NCI-H510A treated with DMSO at 0.1 percent for 48 hours (cell line): ENCODE results near the gene PDZK1IP1.
"Not testable (repeated sequence)": the region's sequence is repeated elsewhere in the genome, so short reads cannot be mapped to it uniquely, and the experiment has no call there.

ENCODE experiments used
- DNase-seq: peaks from one replicate; lab custom pipeline; 2025; lab: John Stamatoyannopoulos, UW

The PDZK1IP1 gene

DNA sequence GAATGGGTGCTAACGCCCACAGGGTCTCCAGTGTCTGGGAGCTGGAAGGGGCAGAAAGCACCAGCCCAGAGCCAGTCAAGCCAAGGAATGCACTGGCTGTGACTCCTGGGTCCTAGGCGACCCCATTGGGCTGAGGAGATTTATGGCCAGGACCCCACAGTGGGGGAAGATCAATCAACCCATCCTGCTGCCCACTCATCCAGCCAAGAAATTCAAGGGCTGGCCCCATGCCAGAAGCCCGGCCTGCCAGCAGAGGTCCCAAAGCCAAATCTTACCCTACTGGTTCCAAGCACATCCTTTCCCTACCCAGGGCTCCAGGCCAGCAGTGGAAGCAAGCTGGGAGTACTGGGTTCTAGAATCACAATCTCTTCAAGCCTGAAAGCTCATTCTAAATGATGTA lies 6.8 kb upstream of the PDZK1IP1 start:
- DNase-seq: no peak

DNA sequence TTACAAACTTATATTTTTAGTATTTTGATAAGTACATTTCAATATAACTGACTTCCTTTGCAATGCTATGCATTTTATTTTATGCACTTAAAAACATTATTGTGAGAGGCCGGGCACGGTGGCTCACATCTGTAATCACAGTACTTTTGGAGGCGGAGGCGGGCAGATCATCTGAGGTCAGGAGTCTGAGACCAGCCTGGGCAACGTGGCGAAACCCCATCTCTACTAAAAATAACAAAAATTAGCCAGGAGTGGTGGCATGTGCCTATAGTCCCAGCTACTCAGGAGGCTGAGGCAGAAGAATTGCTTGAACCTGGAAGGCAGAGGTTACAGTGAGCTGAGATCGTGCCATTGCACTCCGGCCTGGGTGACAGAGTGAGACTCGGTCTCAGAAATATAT lies 6.1 kb upstream of the PDZK1IP1 start:
- DNase-seq: not testable (repeated sequence)

DNA sequence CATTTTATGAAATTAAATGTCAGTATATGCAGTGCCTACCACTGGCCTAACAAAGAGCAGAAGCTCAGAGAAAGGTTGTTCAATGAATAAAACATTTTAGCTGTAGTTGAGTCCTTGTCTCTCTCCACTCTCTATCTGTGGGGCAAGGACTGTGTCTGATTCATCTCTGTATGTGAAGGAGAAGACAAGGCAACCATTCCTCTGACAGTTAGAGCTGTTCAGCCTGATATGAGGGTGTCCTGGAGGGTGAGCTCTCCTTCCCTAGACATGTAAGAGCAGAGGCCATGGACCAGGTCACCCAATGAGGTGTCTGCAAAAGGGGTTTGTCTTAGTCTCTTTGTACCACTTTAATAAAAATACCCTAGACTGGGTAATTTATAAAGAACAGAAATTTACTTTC lies 4.5 kb upstream of the PDZK1IP1 start:
- no peak for DNase-seq

DNA sequence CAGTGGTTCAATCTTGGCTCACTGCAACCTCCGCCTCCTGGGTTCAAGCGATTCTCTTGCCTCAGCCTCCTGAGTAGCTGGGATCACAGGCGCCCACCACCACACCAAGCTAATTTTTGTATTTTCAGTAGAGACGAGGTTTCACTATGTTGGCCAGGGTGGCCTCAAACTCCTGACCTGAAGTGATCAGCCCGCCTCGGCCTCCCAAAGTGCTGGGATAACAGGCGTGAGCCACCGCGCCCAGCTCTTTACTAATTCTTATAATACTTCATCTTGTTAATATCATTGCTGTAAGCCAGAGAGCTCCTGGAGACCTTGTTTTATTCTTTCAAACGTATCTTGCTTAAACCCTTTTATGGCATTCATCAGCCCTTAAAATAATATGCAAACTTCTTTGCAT lies 3.7 kb upstream of the PDZK1IP1 start:
- not testable (repeated sequence) for DNase-seq

DNA sequence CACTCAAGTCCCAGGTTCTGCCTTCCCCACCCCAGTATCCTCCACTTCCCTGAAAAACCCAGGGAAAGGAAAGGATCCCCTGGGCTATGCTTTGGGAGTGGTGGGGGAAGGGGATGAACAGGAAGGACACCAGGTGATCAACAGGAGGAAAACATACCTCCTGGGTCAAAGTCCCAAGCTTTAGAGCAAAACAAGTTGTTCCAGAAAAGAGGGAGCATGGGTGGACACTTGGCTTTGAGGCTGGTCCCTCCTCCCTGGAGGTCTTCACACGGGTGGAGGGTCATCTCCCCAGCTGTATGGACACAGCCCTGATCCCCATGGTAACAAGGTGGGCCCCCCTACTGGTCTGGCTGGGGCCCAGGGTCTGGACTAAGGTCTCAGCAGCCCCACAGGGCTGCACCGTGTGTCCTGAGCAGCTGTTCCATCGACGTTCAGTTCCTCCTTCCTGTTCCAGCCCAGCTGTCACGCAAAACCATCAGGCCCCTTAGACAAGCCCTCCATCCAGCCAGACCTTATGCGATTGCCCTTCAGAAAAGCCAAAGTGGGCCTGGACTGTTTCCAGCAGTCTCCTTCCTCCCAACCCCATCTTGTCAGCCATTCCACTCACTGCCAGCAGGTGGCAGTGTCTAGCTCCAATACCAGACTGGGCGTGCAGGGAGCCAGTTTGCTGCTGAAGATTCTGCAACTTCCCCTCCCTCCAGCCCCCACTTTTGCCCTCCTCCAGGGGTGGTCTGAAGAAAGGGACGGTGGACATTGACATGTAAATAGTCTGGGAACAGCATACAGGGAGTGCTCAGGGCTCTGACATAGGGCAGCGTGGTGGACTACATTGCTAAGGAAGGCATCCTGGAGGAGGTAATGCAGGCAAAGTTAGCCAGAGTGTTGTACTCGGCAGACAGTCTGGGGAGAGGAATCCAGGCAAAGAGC lies 2.9 kb upstream of the PDZK1IP1 start:
- DNase-seq: peak; percentile 72

DNA sequence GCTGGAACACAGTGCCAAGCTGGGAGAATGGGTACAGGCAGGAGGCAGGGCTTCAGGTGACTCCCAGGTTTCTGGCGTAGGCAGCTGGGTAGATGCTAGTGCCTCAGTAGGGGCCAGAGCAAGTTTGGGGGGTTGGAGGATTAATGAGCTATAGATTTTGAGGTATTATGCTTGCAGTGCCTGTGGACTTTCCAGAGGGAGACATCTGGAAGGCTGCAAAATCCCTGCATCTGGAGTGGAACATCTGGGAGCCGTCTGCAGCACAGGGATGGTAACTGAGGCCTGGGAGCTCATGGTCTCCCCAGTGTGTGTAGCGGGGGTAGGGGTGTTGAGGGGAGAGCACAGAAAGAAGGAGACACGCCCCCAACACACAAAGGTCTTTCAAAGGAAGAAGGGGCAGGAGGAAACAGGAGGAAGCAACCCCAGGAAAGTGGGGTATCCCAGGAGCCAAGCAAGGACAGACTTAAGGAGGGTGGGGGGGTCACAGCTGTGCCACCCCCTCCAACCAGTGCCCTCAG lies 2.2 kb upstream of the PDZK1IP1 start:
- no peak for DNase-seq

DNA sequence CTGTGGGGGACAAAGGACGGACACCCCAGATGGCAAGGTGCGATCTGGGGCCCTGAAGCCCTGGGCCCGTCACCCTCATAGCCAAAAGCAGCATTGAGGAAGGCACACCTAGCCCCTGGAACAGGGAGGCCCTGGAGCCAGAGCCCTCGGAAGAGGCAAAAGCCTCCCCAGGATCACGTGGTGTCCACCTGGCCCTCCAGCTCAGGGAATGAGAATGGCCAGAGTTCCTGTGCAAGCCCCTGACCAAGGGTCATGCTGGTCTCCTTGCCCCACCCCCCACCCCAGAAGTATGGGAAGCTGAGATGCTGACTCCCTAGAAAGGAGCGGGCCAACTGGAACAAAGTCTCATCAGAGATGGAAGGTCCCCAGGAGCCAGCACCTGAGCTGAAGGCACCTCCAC lies 1.0 kb upstream of the PDZK1IP1 start:
- no peak for DNase-seq

DNA sequence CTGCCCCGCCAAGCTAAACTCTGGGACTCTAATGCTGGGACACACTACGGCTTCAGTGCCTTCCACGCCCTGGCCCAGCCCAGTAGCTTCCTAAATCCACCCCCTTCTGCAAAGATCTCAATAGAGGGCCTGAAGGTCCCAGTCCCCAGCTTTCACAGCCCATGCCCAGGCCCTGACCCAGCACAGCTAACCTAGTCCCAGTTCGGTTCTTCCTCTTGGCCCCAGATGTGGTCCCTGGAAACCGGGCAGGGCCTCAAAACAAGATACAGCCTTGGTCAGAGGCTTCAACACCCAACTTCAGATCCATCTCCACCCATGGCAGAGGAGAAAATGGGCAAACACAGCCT lies 646 bp upstream of the PDZK1IP1 start:
- no peak for DNase-seq

DNA sequence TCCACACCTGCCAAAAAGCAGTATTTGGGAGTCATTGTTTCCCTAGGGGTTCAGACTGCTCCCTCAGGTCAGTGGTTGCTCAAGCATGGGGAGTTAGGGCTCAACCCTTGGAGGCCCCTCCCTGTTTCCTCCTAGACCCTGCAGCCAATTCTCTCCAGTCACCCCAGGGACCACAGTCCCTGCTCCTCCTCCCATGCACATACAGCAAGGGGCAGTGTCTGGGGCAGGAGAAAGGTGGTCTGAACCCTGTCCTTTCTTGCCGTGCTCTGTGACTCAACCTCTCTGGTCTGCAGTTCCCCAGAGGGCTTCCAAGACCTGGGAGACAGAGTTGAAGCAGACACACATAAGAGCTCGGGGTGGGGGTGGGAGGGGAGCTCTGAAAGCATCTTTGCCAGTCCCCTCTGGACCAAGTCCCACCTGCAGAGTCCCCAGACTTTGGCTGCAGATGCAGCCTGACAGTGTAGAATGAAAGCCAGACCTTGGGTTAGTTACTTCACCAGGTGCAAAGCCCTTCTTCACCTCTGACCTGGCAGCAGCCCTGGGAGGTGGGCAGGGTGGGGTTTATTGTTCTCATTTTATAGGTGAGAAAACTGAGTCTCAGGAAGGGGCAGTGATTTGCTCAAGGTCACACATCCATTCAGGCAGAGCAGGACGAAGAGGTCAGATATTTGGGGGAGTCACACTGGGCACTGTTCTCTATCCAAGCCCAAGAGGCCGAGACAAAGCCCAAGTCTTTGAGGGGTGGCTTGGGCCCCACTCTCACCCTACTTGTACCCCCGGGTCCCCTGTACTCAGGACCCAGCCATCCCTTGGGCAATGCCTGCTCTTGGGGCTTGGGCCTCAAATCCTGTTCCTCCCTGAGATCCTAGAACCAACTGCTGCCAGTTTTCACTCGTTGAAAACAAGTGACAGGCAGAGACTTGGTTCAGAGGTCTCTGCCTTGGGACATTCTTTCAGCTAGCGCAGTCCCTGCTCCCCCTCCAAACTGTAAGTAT lies 748 bp downstream of the PDZK1IP1 start:
- DNase-seq: no peak

DNA sequence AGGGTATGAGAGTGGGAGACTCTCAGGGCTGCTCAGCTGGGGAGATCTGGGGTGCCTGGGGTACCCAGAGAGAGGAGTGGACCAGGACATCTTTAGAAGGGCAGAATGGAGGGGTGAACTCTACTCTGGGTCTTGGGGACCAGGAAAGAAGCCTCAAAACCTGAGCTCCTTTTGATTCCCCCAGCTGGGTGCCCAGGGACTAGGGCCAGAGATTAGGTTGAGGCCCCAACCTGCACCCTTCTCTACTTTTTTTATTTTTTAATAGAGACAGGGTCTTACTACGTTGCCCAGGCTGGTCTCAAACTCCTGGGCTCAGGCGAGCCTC lies 1.9 kb downstream of the PDZK1IP1 start:
- no peak for DNase-seq

DNA sequence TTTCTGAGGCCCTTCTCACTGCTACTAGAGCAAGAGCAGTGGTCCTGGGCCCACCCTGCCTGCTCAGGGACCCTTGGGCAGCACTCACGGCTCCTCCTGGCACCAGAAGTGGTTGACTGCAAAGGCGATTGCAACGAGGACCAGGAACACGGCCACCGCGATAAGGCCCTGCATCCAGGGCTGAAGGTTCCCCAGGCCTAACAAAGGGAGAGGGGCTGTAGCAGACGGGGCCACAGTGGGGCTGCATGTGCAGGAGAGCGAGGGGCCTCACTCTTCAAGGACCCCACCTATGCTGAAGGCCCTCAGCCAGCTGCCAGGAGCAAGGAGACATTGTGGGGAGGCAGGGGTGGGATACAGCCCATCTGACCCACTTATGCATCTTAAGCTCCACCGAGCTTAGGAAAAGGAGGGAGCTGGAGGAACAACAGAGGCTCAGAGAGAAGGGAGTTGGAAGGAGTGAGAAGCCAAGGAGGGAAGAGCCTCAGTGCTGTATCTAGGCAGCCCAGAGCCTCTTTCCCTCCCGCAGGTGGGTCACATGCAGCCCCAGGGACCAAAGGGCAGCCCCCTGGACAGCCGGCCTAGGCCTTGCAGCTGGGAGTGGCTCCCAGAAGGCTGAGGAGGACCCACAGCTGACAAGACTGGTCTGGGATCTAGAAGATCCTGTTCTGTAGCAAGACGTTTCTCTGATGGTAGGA lies 2.5 kb downstream of the PDZK1IP1 start:
- DNase-seq: no peak

DNA sequence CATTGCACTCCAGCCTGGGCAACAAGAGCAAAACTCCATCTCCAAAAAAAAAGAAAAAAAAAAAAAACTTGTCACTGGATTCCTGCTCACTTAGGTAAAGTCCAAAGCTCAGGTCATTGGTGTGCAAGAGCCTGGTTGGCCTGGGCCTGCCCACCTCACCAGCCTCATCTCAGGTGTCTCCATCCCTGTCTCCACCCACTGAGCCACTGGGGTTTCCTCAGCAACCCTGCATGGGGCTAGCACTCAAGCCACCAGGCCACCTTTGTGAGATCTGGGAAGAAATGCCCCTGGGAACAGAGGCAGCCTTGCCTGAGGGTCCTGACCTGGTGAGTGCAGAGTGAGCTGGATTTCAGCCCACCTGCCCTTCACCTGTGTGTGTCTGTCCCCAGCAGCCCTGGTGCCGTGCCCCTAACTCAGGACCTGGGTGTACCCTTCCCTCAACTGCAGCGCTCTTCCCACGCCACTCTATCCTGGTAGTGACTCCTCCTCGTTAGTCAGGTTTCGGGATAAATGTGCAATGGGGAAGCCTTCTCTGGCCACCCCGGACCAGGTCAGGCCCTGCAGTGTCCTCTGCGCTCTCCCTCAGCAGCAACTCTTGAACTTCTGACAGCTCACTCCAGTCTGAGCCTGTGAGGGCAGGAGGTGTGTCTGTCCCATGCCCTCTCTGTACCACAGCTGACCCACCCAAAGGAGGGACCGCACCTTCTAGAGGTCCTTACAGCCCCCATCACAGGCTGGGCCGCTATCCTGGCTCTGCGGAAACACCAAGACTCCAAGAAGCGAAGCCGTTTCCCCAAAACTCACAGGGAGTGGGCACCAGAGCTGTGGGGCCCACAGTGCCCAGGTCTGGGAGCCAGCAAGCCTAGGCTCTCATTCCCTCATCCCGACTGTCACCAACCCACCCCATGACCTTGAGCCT lies 3.3 kb downstream of the PDZK1IP1 start:
- DNase-seq: no peak

DNA sequence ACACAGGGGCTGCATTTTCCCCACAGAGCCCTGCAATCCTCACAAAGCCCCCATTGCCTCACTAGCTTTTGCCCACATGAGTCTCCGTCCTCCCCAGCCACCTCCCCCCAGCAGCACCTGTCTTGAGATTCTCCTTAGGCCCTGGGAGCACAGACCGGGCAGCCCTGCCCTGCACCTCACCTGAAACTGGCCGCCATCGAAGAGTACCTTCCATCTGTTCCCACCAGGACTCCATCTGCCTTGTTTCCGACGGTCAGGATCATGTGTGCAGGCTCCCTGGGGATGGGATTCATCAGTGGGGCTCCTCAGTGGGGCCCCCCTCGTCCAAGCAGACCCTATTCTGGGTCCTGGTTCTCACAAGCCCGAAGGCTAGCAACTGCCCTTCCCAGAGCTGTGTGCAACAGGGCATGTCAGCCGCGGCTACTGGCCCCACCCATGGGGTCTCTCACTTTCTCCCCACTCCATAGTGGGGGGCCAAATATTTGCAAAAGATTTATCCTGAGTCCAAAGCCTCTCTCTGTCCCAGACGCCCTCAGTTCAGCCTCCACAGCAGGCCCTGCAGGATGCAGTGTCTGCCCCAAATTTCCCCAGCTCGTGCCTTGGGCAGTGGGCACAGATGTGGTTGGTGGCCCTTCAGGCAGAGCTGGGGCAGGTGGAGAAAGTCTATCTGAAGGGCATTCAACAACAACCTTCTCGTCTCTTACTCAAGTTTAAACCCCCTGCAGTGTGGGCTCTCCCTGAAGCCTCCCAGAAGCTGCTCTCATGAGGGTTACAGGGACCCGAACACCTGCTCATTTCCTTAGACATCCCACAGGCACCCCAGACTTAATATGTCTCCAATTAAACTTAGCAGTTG lies 4.8 kb downstream of the PDZK1IP1 start:
- no peak for DNase-seq

DNA sequence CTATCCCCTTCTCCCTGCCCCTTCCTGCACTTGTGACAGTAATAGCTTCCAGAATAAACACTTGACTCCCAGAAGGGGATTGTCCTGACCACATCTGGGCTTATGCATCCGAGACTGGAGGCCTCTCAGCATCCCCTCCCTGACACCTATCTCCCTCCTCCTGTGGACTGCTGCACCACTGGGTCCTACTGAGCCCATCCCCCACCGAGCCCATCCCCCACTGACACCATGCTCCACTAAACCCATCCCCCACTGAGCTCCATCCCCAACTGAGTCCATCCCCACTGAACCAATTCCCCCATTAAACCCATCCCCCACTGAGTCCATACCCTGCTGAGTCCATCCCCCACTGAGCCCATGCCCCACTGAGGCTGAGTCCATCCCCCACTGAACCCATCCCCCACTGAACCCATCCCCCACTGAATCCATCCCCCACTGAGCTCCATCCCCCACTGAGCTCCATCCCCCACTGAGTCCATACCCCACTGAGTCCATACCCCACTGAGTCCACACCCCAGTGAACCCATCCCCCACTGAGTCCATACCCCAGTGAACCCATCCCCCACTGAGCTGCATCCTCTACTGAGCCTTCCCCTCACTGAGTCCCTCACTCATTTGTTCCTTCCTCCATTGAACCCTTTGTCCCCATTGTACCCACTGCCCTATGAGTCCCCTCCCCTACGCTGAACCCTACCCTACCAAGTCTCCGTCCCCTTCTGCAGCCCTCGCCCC lies 5.6 kb downstream of the PDZK1IP1 start:
- peak; percentile 69 for DNase-seq

DNA sequence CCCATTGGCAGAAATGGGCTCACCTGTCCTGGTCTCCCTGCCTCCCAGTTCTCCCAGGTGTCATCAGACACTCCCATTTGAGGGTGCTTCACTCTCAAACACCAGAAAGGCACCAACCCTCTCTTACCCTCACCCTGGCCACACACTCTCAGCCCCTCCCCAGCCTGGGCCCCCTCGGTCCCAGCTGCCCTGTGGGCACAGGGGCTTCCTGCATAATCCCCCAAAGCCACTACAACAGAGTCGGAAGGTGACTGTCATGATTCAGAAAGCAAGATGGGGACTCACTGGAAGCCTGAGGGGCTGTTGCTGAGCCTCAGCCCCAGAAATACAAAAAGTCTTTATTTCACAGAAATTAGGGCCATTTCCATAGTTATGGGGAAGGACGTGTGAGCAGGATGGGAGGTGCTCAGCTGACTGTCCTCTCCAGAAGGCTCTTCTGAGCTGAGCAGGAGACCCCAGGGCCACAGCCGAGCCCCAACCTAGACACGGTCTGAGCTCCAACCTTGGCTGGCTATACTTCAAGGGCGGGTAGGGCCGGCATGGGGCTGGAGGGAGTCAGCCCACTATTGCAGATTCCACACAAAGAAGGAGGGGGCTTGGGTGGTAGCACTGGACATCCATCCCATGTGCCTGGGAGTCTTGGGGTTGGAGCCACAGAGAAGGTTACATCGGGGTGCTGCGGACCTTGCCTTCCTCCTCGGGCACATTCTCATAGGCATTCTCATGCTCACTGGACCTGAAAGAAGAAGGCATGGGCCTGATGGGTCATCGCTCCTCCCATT lies 6.3 kb downstream of the PDZK1IP1 start:
- DNase-seq: no peak

DNA sequence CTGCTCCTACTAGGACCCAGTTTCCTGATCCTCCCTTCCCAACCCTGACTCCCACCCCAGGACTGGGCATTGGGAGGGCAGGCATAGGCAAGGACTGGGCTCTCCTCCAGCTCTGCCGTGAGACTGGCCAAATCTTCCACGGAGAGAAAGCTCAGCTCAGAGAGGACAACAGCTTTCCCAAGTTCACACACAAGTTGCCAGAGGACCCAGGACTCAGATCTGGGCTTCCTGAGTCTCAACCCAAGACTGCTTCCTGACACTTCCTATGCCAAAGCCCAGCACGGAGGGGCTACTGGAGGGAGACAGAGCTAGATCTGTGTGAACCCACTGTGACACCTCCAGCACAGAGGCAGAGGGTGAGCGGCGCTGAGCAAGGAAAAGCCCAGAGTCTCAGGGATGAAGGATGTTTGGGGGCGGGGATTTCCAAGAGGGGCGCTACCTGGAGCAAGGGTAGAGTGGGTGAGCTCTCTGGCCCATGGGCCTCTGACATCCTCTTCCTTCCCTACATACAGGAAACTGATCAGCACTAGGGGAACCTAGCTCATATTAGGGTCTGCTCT lies 7.1 kb downstream of the PDZK1IP1 start:
- DNase-seq: no peak

DNA sequence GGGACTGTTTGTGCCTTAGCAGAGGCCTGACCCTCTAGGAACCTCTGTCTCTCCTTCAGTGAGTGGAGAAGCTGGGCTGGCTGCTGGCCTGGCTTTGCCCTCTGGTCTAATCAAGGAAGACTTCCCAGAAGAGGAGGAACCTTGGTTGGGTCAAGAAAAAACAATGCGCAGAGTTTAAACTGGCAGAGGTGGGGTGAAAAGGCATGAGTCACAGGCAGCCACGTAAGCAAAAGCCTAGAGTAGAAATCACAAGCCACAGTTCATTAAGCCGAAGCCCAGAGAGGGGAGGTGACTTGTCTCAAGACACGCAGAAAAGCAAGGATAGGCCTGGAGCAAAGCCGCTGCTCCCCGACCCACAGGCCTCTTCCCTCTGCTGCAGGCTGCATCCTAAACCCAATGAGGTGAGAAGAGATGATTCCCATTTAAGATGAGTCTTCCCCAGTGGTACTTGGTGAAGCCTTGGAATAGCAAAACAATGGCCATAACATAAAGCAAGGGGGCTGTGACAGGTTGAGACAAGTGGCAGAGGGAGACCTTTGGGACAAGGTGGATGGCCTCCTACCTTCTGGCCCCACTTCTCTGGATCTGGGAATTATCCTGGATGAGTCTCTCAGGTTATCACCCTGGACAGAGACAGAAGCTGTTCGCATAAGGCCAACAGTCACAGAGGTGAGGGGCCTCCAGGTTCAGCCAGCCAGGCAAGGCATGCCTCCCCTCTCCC lies 7.7 kb downstream of the PDZK1IP1 start:
- DNase-seq: no peak
